Stimulated activated naive B cell treated with anti-CD40 and anti-IgM and Interleukin-4, amounts not matched to agents 10 μg/mL and 1 μg/mL and 100 μg/mL, for 72 hours (primary cell): ENCODE results near the gene CPA2.
A peak's percentile ranks its signal among the peaks of the same experiment; 100 is the strongest.

Experiments used
- ATAC-seq, 2 donors: fragments of 150-1000 bp; cut with Tn5 transposase; replicated peaks; 2 replicates each; pipeline ENCODE4 v1.10.0; 2021; ENCODE audit warnings: moderate library complexity in 1 of 2
- DNase-seq: peaks from one replicate; pipeline ENCODE4 v3.0.0; 2021
- H3K27ac Mint-ChIP-seq: one replicate; pipeline ENCODE4 v1.8.0; 2022; ENCODE audit warnings: mild to moderate bottlenecking, mixed read lengths
- H3K27me3 Mint-ChIP-seq, 2 donors: one replicate each; pipeline ENCODE4 v1.8.0; 2022; ENCODE audit warnings: mixed read lengths in 2 of 2
- H3K36me3 Mint-ChIP-seq, 2 donors: one replicate each; pipeline ENCODE4 v1.8.0; 2022; ENCODE audit warnings: mixed read lengths in 2 of 2, mild to moderate bottlenecking in 1 of 2
- H3K4me1 Mint-ChIP-seq, 2 donors: one replicate each; pipeline ENCODE4 v1.8.0; 2022; ENCODE audit warnings: mixed read lengths in 2 of 2, mild to moderate bottlenecking in 1 of 2
- H3K4me3 Mint-ChIP-seq, 2 donors: one replicate each; pipeline ENCODE4 v1.8.0; 2022; ENCODE audit warnings: mild to moderate bottlenecking in 2 of 2, mixed read lengths in 2 of 2, moderate library complexity in 1 of 2
- H3K9me3 Mint-ChIP-seq, 2 donors: one replicate each; pipeline ENCODE4 v1.8.0; 2022; ENCODE audit warnings: mixed read lengths in 2 of 2, mild to moderate bottlenecking in 1 of 2

CPA2 gene

DNA sequence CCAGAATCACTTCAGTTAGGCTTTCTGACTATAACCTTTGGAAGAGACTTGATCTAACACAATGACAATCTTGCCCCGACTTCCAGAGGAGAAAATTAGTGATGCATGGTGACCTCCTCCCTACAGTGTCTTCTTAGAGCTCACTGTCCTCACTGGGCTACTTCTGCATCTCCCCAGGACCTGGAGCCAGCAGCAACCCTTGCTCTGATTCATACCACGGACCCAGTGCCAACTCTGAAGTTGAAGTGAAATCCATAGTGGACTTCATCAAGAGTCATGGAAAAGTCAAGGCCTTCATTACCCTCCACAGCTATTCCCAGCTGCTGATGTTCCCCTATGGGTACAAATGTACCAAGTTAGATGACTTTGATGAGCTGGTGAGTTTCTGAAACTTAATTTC lies 12.6 kb downstream of the CPA2 start:
- H3K27me3 Mint-ChIP-seq: peaks cover 15 to 37% of the 10 kb centered on the region in 2 donors
- DNase-seq (no peak), ATAC-seq (no peak)
- no peak overlapping the region for H3K4me3 Mint-ChIP-seq
- no peaks in the 10 kb centered on the region for H3K36me3 Mint-ChIP-seq
- H3K27ac Mint-ChIP-seq: no peak overlapping the region
- H3K4me1 Mint-ChIP-seq: no peaks in the 10 kb centered on the region
- H3K9me3 Mint-ChIP-seq: no peaks in the 10 kb centered on the region

DNA sequence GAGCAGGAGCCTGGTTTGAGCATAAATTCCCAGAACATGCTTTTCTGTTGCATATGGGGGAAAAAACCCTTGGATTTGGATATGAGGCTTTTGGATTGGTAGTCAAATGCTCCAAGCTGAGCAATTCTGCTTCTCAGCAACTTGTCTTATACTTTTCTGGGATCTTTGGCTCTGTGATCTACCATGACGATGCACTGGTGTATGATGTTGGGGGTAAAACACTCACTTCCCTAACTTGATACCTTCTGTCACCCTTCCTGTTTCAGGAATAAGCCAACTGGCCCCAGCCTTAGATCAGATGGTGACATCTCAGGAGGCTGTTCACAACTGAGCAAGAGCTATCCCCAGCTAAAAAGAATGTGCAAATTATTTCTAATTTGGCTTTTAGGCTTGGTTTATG lies 13.2 kb downstream of the CPA2 start:
- Mint-ChIP-seq H3K9me3 (no peaks in the 10 kb centered on the region), H3K4me3 (no peak overlapping the region), H3K27ac (no peak overlapping the region), H3K27me3 (peaks cover 12 to 37% of the 10 kb centered on the region in 2 donors), H3K36me3 (no peaks in the 10 kb centered on the region), H3K4me1 (no peaks in the 10 kb centered on the region)
- ATAC-seq (no peak), DNase-seq (no peak)

DNA sequence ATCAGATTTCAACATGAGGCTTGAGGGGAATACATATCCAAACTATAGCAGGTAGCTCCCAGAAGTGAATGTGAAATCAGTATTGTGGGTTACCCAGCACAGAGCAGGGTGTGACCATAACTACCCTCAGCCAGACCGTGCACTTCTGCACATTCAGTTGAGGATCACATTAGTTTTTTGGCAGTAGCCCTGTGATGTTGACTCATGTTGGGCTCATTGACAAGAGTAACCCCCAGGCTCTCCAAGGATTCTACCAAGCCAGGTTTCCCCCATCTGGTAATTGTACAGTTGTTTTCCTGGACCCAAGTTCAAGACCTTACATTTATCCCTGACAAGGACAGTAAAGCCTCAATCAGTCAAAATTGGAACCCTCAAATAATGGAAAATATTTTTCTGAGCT lies 14.6 kb downstream of the CPA2 start:
- ATAC-seq (no peak), DNase-seq (no peak)
- Mint-ChIP-seq H3K4me3 (no peak overlapping the region), H3K4me1 (no peaks in the 10 kb centered on the region), H3K9me3 (no peaks in the 10 kb centered on the region), H3K36me3 (no peaks in the 10 kb centered on the region), H3K27ac (no peak overlapping the region), H3K27me3 (peaks cover 5 to 34% of the 10 kb centered on the region in 2 donors)

DNA sequence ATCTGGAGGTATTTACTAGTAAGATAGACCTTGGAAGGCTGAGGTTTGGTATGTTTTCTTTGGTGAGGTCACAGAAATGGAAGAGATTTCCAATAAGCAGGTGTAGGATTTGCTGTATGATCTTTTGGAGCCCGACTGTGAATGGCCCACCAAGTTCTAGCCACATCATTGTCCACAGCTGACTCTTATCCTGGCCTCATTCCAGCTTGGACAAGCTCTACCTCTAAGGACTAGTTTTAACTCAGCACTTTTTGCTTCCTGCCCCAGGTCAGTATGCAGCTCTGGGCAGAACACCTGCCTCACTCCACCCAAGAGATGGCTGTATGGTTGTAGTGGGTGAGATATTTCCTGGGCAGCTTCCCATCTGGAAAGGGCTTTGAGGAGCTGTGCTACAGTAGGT lies 20.2 kb downstream of the CPA2 start:
- Mint-ChIP-seq H3K27me3 (peaks cover 13 to 22% of the 10 kb centered on the region in 2 donors), H3K36me3 (no peaks in the 10 kb centered on the region), H3K27ac (no peak overlapping the region), H3K4me1 (no peaks in the 10 kb centered on the region), H3K9me3 (peaks cover 0 to 2% of the 10 kb centered on the region in 2 donors), H3K4me3 (no peak overlapping the region)
- ATAC-seq: no peak
- no peak for DNase-seq

DNA sequence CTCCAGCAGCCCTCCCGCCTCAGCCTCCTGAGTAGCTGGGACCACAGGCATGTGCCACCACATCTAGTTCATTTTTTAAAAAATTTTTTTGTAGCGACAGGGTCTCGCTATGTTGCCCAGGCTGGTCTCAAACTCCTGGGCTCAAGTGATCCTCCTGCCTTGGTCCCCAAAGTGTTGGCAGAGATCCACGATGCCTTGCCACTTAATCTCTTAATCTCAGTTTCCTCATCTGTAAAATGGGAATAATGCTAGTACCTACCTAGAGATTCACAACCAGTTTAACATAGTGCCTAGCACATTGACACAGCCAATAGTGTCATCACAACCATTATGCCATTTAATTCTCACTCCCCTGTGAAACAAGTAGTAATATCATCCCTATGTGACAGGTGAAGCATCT lies 21.5 kb downstream of the CPA2 start:
- H3K9me3 Mint-ChIP-seq: peaks cover 0 to 2% of the 10 kb centered on the region in 2 donors
- DNase-seq (no peak), ATAC-seq (no peak)
- no peaks in the 10 kb centered on the region for H3K4me1 Mint-ChIP-seq
- no peak overlapping the region for H3K27ac Mint-ChIP-seq
- no peak overlapping the region for H3K4me3 Mint-ChIP-seq
- H3K27me3 Mint-ChIP-seq: peaks cover 13 to 19% of the 10 kb centered on the region in 2 donors
- H3K36me3 Mint-ChIP-seq: no peaks in the 10 kb centered on the region

DNA sequence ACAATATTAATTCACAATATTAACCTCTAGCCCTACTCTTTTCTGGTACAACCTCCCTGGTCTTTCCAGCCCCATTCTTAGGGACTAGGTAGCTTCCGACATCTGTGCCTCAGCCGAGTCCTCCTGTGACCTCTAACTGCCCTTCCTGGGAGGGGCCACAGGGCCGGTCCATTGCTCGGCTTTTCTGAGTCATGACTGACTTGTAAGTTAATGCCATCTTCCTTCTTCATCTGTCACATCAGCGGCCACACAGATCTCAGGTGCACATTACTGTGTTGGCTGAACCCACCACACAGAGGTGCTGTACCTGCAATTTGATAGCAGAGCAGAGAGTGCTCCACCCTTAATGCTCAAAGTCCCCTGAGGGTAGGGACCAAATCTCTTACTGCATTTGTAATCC lies 22.2 kb downstream of the CPA2 start:
- no peak for ATAC-seq
- Mint-ChIP-seq H3K27me3 (peaks cover 13 to 14% of the 10 kb centered on the region in 2 donors), H3K9me3 (peaks cover 0 to 2% of the 10 kb centered on the region in 2 donors), H3K36me3 (no peaks in the 10 kb centered on the region), H3K4me1 (no peaks in the 10 kb centered on the region), H3K27ac (no peak overlapping the region), H3K4me3 (no peak overlapping the region)
- no peak for DNase-seq

DNA sequence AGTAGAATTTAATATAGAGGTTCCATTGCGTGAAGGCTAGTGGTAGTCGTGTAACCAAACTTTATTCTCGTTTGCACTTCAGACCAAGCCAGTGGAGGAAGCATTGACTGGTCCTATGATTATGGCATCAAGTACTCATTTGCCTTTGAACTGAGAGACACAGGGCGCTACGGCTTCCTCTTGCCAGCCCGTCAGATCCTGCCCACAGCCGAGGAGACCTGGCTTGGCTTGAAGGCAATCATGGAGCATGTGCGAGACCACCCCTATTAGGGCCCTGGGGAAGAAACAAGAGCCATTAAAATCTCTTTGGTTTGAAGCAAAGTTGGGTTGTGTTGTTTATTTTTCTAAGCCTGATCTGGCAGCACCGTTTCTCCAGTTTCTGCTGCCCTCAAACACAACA lies 22.8 kb downstream of the CPA2 start:
- no peak for DNase-seq
- no peaks in the 10 kb centered on the region for H3K36me3 Mint-ChIP-seq
- peaks cover 8 to 13% of the 10 kb centered on the region in 2 donors for H3K27me3 Mint-ChIP-seq
- peaks cover 0 to 2% of the 10 kb centered on the region in 2 donors for H3K9me3 Mint-ChIP-seq
- no peak overlapping the region for H3K4me3 Mint-ChIP-seq
- H3K27ac Mint-ChIP-seq: no peak overlapping the region
- no peak for ATAC-seq
- H3K4me1 Mint-ChIP-seq: no peaks in the 10 kb centered on the region

DNA sequence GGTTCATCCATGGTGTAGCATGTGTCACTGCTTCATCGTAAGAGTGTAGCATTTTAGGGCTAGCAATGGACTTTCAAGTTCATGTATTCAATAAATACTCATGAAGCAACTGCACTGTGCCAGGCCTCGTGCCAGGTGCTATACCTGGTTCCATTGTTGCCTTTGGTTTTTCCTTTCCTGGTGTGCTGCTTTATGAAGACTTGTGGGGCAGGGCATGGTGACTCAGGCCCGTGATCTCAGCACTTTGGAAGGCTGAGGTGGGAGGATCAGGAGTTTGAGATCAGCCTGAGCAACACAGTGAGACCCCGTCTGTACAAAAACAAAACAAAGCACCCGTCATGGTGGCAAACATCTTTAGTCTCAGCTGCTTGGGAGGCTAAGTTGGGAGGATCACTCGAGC lies 24.1 kb downstream of the CPA2 start:
- Mint-ChIP-seq H3K27me3 (peaks cover 8 to 15% of the 10 kb centered on the region in 2 donors), H3K27ac (no peak overlapping the region), H3K4me1 (no peaks in the 10 kb centered on the region), H3K36me3 (no peaks in the 10 kb centered on the region), H3K9me3 (peaks cover 0 to 2% of the 10 kb centered on the region in 2 donors), H3K4me3 (no peak overlapping the region)
- ATAC-seq: no peak
- no peak for DNase-seq

DNA sequence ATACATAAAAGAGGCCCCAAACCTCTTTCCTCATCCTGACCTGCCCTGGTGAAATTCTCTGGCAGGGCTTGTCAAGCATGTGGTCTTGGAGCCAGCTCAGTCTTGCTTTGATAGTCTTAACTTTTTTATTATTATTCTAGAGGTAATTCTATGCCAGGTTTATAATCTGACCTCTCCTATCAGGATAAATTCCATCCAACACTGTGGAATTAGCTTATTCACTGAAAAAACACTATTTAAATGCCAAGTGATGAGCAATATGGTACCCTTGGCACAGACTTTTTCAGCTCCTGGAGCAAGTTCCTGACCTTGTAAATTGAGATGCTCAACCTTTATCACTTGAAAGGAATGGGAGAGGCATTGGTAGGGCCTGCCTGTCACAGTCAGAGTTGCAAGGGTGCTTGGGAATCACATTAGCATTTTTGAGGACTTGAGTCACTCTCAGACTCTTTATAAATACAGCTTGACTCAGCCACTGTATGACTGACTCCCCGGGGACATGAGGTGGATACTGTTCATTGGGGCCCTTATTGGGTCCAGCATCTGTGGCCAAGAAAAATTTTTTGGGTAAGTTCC lies 26.1 kb downstream of the CPA2 start, which contains the start of gene CPA4:
CPA4 (plus strand) TSS at position 480 of the 576 bp plus-strand sequence; CDS start at position 500, 20 bp downstream.
- ATAC-seq: peak in 1 of 2 donors; percentile 36
- H3K4me1 Mint-ChIP-seq: no peaks in the 10 kb centered on the region
- peaks cover 8 to 15% of the 10 kb centered on the region in 2 donors for H3K27me3 Mint-ChIP-seq
- no peak for DNase-seq
- no peak within 1 kb of the TSS for H3K4me3 Mint-ChIP-seq
- no peaks in the 10 kb centered on the region for H3K36me3 Mint-ChIP-seq
- H3K9me3 Mint-ChIP-seq: peaks cover 0 to 2% of the 10 kb centered on the region in 2 donors
- no peak within 1 kb of the TSS for H3K27ac Mint-ChIP-seq

DNA sequence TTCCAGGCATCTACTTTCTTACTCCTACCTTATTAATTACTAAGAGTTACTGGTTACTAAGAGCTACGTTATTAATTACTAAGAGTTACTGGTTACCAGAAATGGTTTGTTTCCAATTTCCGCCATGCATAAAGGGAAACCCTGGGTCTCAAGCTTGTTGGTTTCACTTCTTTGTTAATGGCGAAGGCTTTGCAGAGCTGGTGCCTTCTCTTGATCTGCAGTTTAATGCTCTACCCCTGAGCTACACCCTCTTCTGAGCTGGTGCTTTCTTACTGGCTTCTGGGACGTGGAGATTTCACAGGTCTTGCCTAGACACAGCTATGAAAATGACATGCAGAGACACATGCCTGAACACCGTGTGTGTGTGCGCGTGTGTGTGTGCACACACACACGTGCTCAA lies 26.9 kb downstream of the CPA2 start:
- H3K4me1 Mint-ChIP-seq: no peaks in the 10 kb centered on the region
- peaks cover 8 to 15% of the 10 kb centered on the region in 2 donors for H3K27me3 Mint-ChIP-seq
- no peak overlapping the region for H3K27ac Mint-ChIP-seq
- no peaks in the 10 kb centered on the region for H3K36me3 Mint-ChIP-seq
- no peak for ATAC-seq
- H3K4me3 Mint-ChIP-seq: no peak overlapping the region
- peaks cover 0 to 2% of the 10 kb centered on the region in 2 donors for H3K9me3 Mint-ChIP-seq
- DNase-seq: no peak

DNA sequence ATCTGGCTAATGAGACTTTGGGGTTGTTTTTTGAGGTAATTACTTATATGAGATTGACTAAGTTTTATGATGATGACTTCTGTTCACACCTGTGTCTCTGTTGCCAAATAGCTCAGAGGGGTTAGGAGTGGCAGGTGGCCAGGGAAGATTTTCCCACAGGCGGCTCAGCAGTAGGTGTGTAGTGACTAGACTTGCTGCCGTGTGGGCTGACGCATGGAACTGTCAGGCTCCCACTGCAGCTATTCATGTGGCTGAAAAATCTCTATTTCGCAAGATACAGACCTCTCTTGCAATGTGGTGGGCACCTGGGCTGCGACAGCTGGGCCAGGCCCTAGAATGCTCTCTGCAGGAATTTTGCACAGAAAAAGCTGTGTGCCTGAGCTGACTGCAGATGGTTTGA lies 27.7 kb downstream of the CPA2 start:
- DNase-seq: no peak
- Mint-ChIP-seq H3K36me3 (no peaks in the 10 kb centered on the region), H3K9me3 (peaks cover 0 to 2% of the 10 kb centered on the region in 2 donors), H3K27me3 (peaks cover 5 to 15% of the 10 kb centered on the region in 2 donors), H3K4me1 (no peaks in the 10 kb centered on the region), H3K4me3 (no peak overlapping the region), H3K27ac (no peak overlapping the region)
- ATAC-seq: no peak

DNA sequence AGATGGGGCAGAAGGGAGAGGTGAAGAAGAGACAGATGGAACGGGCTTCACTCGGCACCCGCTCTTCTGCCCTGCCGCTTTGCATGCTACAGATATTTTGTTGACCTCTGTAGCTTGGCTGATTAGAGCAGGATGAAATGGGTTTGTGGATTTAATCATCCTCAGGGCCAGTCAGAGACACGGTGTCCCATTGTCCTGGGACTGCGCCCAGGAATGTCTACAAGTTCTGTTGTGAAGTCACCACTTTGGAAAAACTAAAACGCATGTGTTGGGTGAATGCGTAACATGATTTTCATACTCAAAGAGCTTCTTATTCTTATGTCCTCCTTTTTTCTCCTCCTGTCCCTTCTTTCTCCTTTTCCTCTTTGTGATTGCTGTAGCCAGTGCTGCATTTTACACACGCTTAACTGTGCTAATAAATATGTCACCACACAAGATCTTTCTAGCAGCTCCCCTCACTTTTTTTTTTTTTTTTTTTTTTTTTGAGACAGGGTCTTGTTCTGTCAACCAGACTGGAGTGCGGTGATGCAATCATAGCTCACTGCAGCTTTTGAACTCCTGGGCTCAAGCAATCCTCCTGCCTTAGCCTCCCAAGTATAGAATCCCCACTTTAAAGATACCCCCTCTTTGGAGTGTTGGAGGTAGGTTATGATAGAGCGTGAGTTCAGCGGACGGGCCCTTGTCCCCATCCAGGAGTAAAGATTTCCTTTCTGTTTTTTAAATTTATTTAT lies 29.7 kb downstream of the CPA2 start:
- Mint-ChIP-seq H3K4me1 (no peaks in the 10 kb centered on the region), H3K36me3 (no peaks in the 10 kb centered on the region), H3K4me3 (no peak overlapping the region), H3K27ac (no peak overlapping the region), H3K9me3 (no peaks in the 10 kb centered on the region), H3K27me3 (peaks cover 5 to 7% of the 10 kb centered on the region in 2 donors)
- DNase-seq (no peak), ATAC-seq (no peak)

DNA sequence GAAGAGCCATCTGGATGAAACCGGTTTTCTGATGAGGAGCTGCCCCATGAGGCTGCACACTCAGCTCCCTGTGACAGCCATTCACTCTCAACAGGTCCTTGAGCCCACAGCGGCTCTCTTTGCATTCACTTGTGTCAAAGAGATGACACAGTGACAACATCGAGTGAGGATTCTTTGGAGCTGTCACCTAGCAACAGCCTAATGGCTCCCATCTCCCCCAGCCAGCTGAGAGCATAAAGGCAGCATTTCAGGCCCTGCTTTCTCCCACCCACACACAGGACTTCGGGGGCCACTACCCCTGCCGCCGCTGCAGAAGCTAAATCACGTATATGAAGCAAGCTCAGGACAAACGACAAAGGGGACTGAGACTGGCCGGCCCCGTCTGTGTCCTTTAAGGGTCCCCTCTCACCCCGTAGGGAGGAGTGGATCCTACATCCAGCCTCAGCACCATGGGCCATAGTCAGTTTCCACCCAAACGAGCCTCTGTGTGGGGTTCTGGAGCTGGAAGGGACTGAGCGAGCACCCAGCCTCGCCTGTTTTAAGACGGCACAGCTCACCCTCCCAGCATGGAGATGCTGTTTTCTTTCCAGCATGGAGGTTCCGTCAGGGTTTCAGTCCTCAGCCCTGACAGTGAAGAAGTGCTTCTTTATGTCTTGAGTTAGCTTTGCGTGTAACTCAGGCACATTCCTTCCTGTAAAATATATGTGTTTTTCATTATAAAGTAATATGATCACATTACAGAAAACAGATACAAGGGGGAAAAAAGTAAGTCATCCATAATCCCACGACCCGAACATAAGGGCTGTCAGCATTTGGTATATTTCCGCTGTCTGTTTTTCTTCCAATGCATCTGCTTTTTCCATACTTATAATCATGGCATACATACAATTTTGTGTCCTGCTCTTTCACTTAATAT lies 31.2 kb downstream of the CPA2 start:
- Mint-ChIP-seq H3K4me1 (no peaks in the 10 kb centered on the region), H3K4me3 (no peak overlapping the region), H3K9me3 (no peaks in the 10 kb centered on the region), H3K27me3 (peaks cover 5 to 10% of the 10 kb centered on the region in 2 donors), H3K36me3 (no peaks in the 10 kb centered on the region), H3K27ac (no peak overlapping the region)
- no peak for DNase-seq
- ATAC-seq: no peak

DNA sequence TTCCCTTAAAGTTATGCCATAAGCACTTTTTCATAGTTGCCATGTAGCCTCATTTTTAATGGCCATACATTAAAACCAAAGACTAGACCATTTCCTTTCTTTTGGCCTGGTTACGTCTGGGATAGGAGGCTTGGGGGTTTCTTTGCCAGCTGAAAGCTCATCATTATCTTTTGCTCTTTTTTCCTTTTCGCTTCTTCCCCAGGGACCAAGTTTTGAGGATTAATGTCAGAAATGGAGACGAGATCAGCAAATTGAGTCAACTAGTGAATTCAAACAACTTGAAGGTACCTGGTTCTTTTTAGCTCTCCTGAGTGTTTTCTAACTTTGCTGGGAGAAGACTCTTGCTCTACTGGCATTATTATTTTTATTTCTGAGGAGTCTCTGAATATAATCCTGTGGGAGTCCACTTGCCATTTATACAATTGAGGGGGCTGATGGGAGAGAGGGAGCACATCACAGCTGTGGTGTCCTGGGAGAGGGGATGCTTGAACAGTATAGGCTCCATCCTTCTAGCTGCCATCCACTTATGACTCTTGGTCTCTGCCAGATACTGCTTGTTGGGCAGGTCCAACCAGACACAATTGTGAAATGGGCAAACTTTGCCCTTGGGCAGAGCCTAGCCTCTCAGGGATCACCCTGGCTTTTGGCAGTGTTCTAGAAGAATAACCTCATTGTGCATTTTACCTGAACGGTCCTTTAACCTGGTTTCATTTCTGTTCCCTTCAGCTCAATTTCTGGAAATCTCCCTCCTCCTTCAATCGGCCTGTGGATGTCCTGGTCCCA lies 32.1 kb downstream of the CPA2 start:
- DNase-seq (no peak), ATAC-seq (no peak)
- Mint-ChIP-seq H3K4me1 (no peaks in the 10 kb centered on the region), H3K4me3 (no peak overlapping the region), H3K36me3 (no peaks in the 10 kb centered on the region), H3K9me3 (no peaks in the 10 kb centered on the region), H3K27ac (no peak overlapping the region), H3K27me3 (peaks cover 5 to 12% of the 10 kb centered on the region in 2 donors)
